HG02970 (cell line): ENCODE results near the gene FGF2.
"Not testable (repeated sequence)": the region's sequence is repeated elsewhere in the genome, so short reads cannot be mapped to it uniquely, and the experiment has no call there.

Experiments used
- ATAC-seq: cut with Tn5 transposase; IDR thresholded peaks from one replicate; pipeline ENCODE4 v1.9.1; 2021; ENCODE audit warnings: mild to moderate bottlenecking, moderate library complexity, moderate number of reproducible peaks; ENCODE audit not compliant: unreplicated experiment, low FRiP score

The FGF2 gene

GRCh38 chr4:122811781-122812180 is 14.8 kb upstream of the FGF2 start:
- ATAC-seq: not testable (repeated sequence)

GRCh38 chr4:122812823-122813222 is 13.8 kb upstream of the FGF2 start:
- ATAC-seq: not testable (repeated sequence)

- peak; percentile 56 for ATAC-seq
These were observed 12.2 kb upstream of the FGF2 start for GRCh38 chr4:122814426-122814825.

GRCh38 chr4:122815248-122815647 is 11.4 kb upstream of the FGF2 start:
- ATAC-seq: no peak

- no peak for ATAC-seq
These were observed 10.2 kb upstream of the FGF2 start for GRCh38 chr4:122816476-122816875.

- no peak for ATAC-seq
These were observed 6.8 kb upstream of the FGF2 start for GRCh38 chr4:122819708-122820449.

GRCh38 chr4:122821092-122821491 is 5.5 kb upstream of the FGF2 start:
- no peak for ATAC-seq

- no peak for ATAC-seq
These were observed 4.2 kb upstream of the FGF2 start for GRCh38 chr4:122822466-122822865.

- ATAC-seq: no peak
These were observed 3.2 kb upstream of the FGF2 start for GRCh38 chr4:122823476-122823875.

- ATAC-seq: no peak
These were observed 2.0 kb upstream of the FGF2 start for GRCh38 chr4:122824616-122825015.

- ATAC-seq: no peak
These were observed 528 bp upstream of the FGF2 start for GRCh38 chr4:122826079-122826527.

GRCh38 chr4:122827258-122827878 is 737 bp downstream of the FGF2 start:
- ATAC-seq: peak; percentile 52

GRCh38 chr4:122827879-122828601 is 1.4 kb downstream of the FGF2 start:
- peak; percentile 89 for ATAC-seq

GRCh38 chr4:122830426-122831095 is 3.9 kb downstream of the FGF2 start:
- ATAC-seq: no peak

GRCh38 chr4:122831515-122832196 is 5.0 kb downstream of the FGF2 start:
- no peak for ATAC-seq

GRCh38 chr4:122832732-122833131 is 6.1 kb downstream of the FGF2 start:
- no peak for ATAC-seq

GRCh38 chr4:122833999-122834398 is 7.4 kb downstream of the FGF2 start:
- ATAC-seq: no peak

- no peak for ATAC-seq
These were observed 10.3 kb downstream of the FGF2 start for GRCh38 chr4:122836941-122837340.

- ATAC-seq: no peak
These were observed 11.4 kb downstream of the FGF2 start for GRCh38 chr4:122838034-122838433.

- ATAC-seq: no peak
These were observed 15.8 kb downstream of the FGF2 start for GRCh38 chr4:122842392-122842791.
